HG02943 (cell line): ENCODE data around the gene TDRD7.

Source experiments
- ATAC-seq: cut with Tn5 transposase; IDR thresholded peaks from one replicate; pipeline ENCODE4 v1.9.1; 2021; ENCODE audit warnings: mild to moderate bottlenecking, low read depth, moderate library complexity; ENCODE audit not compliant: unreplicated experiment

Gene TDRD7

GRCh38 chr9:97386733-97387503, 25.0 kb upstream of the TDRD7 start:
- ATAC-seq, result no peak

- ATAC-seq, result no peak
Measured at GRCh38 chr9:97387504-97387886, 24.4 kb upstream of the TDRD7 start.

DNA sequence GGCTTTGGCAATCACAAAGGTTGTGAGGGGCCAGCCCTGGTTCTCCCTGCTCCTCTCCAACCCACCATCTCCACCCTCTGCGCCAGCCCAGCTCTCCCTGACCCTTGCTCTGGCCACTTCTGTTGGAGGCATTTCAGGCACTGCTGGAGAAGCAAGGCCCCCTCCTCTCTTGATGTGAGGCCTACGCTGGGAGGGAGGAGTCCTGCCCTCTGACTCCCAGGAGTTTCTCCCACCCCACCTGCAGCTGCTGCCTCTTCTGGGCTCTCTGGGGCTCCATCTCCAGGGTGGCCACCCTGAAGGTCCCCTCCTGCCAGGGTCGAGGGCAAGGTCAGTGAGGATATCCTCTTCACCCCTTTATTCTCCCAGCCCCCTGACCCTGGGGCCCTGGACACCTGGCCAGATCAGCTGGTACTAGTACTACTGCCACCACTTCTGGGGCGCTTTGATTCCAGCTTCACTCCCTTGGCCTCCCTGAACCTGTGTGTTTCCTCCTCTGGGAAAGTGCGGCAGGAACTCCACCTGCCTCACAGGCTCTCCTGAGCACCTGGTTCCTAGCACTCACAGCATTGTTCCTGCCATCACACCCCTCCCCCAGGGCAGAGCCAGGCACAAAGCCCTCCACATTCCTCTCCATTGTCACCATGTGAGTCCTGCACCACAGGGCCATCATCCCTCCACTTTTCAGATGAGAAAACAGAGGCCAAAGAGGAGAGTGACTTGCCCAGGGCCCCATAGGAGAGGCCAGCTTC, 23.8 kb upstream of the TDRD7 start:
- no peak for ATAC-seq

GRCh38 chr9:97388721-97389238, 23.1 kb upstream of the TDRD7 start:
- ATAC-seq, result peak; percentile 46

DNA sequence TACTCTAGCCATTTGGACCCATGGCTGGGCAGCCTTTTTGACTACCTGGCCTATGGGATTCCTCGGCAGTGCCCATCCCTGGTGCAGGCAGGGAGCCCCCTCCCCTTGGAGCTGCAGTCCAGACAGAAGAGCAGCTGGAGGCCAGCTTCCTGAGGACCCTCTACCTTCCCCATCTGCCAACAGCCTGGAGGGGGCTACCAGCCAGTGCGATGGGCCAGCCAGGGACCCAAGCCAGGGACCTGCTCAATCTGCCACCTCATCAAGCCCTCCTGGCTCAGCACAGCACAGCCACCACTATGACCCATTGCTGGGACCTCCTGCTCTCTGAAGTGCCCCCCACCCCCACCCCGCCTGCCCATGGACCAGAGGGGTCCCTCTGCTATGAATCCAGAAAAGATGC, 22.6 kb upstream of the TDRD7 start:
- no peak for ATAC-seq

- ATAC-seq, result no peak
Measured at GRCh38 chr9:97390791-97391406, 21.0 kb upstream of the TDRD7 start.

- no peak for ATAC-seq
Measured at GRCh38 chr9:97394881-97395280, 17.0 kb upstream of the TDRD7 start.

DNA sequence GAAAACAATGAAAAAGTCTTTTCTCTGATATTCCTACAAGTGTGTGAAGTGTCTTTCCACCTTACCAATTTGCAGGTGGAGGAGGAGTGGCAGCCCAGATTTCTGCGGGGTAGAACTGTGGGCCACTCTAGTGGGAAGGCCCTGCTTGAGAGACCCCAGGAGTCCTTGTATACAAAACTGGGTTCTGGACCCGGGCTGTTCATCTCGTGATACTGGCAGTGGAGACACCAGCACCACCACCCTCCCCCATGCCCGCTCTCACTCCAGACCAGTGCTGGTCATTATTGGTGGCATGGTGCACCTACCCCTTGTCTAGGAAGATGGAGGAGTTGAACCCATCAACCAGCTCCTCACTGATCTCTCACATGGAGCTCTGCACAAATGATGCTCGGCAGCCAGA, 16.2 kb upstream of the TDRD7 start:
- no peak for ATAC-seq

DNA sequence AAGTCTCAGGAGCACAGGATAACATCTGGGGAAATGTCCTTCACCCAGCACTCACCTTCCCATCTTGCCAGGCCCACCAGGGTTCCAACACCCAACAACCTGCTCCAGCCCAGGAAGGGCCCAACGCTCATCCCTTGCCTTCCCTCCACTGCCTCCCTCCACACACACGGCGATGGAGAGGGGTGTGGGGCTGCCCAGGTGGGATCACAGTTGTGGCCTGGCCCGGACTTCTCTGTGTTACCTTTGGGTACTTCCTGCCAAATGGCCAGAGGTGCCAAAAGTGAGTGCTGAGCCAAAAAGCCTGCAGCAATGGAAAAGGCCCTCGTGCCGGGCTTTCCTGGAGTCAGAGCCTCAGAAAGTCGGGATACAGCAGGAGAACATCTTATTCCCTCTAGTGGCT, 15.6 kb upstream of the TDRD7 start:
- ATAC-seq, result no peak

DNA sequence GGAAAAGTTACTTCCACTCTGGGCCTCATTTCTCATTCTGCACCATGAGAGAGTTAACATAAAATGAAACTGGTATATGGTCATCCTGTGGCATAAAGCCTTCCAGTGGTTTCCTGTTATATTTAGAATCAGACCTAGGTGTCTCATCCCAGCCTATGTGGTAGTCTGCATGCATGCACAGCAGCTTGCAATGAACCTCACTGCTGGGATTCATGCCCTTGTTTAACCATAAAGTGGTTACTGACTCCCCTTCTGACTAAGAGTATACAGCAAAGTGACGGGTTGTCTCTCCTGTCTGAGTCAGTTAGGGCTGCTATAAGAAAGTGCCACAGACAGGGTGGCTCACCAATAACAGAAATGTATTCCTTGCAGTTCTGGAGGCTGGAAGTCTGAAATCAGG, 14.7 kb upstream of the TDRD7 start:
- ATAC-seq, result no peak

DNA sequence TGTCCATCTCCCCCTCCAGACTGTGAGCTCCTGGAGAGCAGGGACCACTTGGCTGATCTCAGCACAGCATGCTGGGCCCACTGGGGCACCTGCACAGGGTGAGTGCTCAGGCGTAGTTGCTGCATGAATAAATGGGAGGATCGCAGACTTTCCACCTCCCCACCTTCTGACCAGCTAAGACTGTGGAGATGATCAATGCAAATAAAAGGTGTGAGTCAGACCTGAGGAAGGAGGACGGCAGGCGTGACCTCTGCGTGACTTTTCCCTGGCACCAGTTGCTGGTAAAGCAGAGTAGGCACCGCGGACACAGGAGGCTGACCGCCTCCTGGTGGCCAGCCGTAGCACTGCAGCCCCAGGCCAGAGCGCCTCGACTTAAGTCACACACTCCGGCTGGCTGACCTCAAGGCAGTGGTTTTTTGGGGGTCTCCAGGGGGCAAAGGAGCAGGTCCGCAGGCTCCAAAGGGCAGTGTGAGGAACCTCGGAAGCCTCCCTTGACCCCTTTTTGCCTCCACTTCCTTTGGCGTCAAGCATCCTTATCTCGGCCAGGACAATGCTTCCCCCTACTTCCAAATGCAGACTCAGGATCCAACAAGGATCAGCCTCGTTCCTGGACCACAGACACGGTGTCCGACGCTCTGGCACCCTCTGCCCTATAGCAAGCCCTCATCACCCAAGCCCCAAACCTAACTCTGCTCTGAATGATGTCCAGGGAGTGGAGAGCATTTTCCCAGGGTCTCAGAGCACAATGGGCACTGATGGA, 12.7 kb upstream of the TDRD7 start:
- no peak for ATAC-seq

- no peak for ATAC-seq
Measured at GRCh38 chr9:97403746-97404316, 8.1 kb upstream of the TDRD7 start.

DNA sequence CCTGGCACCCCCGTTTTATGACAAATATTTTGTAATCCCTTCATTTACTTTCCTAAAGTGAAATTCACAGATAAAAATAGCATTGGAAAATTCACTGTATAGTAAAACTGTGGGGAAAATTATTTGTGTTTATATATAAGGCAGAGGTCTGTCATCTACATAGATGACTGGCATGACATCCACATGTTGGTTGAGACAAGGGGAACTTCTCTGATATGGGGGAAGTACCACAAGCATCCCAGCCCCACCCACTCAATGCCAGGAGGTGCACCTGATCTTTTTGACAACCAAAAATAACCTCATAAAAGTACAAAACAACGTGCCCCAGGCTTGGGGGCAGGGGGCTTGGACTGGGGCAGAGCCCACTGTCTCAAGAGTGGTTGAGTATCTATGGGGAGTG, 6.3 kb upstream of the TDRD7 start:
- ATAC-seq, result no peak

DNA sequence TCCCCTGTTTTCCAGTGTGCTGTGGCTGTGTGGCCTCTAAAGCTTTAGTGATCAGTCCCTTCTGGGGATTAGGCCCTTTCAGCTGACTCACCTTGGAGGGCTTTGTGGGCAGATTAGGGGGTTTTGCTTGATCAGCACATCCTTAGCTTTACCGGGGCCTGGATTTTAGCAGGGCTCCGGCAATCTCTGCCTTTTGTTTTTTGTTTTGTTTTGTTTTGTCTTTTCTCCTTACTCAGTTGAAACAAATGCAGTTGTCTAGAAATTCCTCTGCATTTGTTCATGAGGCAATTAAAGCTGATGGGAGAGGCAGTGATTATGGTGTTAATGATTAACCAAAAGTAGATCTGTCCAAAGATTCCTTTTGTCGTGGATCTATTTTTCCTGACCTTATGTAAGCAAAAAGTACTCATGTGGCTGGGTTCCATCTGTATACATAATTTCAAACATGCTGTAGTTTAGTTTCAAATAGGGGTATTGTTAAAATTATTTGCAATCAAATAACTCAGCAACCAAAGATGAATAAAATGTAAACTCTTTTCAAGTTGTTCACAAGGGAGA, 5.2 kb upstream of the TDRD7 start:
- no peak for ATAC-seq

GRCh38 chr9:97408562-97408961, 3.3 kb upstream of the TDRD7 start:
- ATAC-seq, result no peak

DNA sequence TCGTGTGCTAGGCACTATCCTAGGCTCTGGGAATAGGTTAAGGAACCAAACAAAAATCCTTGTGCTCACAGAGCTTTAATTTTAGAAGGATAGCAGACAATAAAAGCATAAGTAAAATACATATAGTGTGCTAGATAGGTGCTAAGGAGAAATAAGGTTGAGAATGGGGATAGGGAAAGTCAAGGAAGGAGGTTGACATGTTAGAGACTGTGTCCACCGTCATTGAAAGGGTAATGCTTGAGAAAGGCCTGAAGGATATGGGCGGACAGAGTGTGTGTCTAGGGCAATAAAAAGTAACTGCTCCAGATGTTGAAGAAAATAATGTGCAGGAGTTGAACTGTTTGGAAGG, 482 bp upstream of the TDRD7 start:
- peak; percentile 9 for ATAC-seq

DNA sequence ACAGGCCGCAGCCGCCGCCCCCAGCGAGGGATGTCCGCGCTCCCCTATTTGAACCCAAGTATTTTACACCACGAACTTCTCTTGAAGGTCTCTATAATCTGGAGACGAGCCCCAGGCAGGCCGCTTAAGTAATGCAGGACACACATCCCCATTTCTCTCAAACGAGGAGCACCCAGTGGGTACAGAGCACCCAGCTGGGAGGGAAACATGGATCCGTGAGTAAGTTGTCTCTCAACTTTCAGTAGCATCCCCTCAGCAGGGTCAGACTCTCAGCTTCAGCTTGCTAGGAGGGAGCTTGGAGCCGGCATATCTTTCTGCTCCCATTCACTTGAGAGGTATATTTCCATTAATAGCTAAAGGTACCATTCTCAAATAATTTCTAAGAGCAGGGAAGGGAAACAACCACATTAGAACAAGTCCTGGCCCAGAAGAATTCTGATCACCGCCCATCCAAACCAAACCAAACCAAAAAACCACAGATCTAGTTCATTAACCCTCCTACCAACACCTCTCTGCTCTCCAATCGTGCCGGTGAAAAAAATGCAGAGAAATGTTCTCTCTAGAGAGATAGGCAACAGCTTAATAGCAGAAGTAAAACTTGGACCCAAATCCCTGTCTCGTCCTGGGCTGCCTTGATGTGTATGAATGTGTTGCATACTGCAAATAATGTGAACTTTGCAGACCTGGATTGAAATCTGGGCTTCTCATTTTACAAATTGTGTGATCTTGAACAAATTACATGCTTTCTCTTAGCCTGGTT, 910 bp downstream of the TDRD7 start:
- ATAC-seq, result peak; percentile 16

DNA sequence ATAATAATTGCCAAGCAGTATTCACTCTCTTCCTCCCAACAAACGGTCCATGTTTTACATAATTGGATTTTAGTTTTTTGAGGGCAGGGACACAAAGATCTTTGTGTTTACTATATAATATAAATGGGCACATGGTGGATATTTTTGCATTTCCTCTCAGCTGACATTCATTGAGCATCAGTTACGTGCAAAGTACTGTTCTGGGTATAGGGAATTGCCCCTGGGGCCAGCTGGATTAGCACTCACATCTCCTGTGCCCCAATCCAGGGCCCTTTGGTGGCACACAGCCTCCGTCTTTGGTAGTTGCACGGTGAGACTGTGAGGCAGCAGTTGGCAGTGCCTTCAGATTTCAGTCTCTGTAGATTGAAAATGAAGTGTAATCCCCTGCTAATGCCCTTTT, 1.6 kb downstream of the TDRD7 start:
- ATAC-seq, result no peak

DNA sequence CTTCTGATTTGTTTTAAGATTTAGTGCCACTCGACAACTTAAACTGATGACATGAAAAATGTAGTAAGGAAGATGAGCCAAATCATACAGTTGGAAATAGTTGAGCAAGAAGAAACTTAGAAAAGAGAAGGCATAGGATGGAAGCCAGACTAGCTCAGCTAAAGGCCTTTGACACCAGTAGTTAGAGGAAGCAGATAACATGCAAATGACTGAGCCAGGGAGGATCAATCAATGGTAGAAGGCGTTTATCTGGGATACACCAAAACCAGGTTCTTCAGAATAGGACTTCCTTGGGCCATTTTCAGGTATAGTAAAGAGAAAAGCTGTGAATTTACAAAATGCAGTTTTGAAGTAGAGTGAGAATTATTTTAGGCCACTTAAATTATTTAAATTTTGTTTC, 3.2 kb downstream of the TDRD7 start:
- ATAC-seq, result no peak

- ATAC-seq, result no peak
Measured at GRCh38 chr9:97418880-97419279, 7.0 kb downstream of the TDRD7 start.
